Islet of Langerhans (tissue), 1 donor: Measurements from ENCODE around the gene RPL12.
"Not testable (repeated sequence)": the region's sequence is repeated elsewhere in the genome, so short reads cannot be mapped to it uniquely, and the experiment has no call there.

Experiments used
- FAIRE-seq: peaks from one replicate; lab custom pipeline; 2011; peaks lifted over from hg19 to GRCh38; lab: Jason Lieb, UNC

The RPL12 gene

GRCh38 chr9:127467621-127468020, 16.4 kb upstream of the RPL12 start:
- no peak for FAIRE-seq

- not testable (repeated sequence) for FAIRE-seq
These were observed 15.3 kb upstream of the RPL12 start for GRCh38 chr9:127466407-127466917.

- no peak for FAIRE-seq
These were observed 12.7 kb upstream of the RPL12 start for GRCh38 chr9:127463911-127464310.

- FAIRE-seq = no peak
These were observed 12.2 kb upstream of the RPL12 start for GRCh38 chr9:127463382-127463781.

- no peak for FAIRE-seq
These were observed 7.7 kb upstream of the RPL12 start for GRCh38 chr9:127458921-127459320.

- no peak for FAIRE-seq
These were observed 6.1 kb upstream of the RPL12 start for GRCh38 chr9:127457191-127457878.

- no peak for FAIRE-seq
These were observed 4.3 kb upstream of the RPL12 start for GRCh38 chr9:127455324-127455992.

GRCh38 chr9:127452691-127453090, 1.5 kb upstream of the RPL12 start:
- FAIRE-seq = no peak

GRCh38 chr9:127451858-127452656, 851 bp upstream of the RPL12 start:
- FAIRE-seq = no peak

GRCh38 chr9:127451608-127451857, 327 bp upstream of the RPL12 start:
- no peak for FAIRE-seq

GRCh38 chr9:127450243-127450760, 904 bp downstream of the RPL12 start:
- no peak for FAIRE-seq

- no peak for FAIRE-seq
These were observed 1.8 kb downstream of the RPL12 start for GRCh38 chr9:127449332-127449966.

- FAIRE-seq = no peak
These were observed 2.9 kb downstream of the RPL12 start for GRCh38 chr9:127448112-127448805.

GRCh38 chr9:127447416-127448111, 3.6 kb downstream of the RPL12 start:
- FAIRE-seq = no peak

GRCh38 chr9:127446713-127447415, 4.3 kb downstream of the RPL12 start:
- no peak for FAIRE-seq

- FAIRE-seq = no peak
These were observed 5.1 kb downstream of the RPL12 start for GRCh38 chr9:127445851-127446712.

- FAIRE-seq = no peak
These were observed 6.0 kb downstream of the RPL12 start for GRCh38 chr9:127444921-127445850.

- FAIRE-seq = no peak
These were observed 6.8 kb downstream of the RPL12 start for GRCh38 chr9:127444283-127444920.
